ENCODE results near the gene EMID1. TPM values are rescaled to one million over a fixed set of nuclear protein-coding genes. Genes with fewer than 3 reads are reported as not detected.
A peak's percentile ranks its signal among the peaks of the same experiment; 100 is the strongest.

EMID1 gene
- total and polyA plus RNA-seq, 10 donors: 18.5 to 90.3 (median 61.2) TPM

GRCh38 chr22:29224121-29224858 lies 18.6 kb downstream of the EMID1 start:
- Histone ChIP-seq H3K4me3 (no peak overlapping the region), H3K4me1 (peaks cover 15 to 60% (median 35%) of the 10 kb centered on the region in 6 donors), H3K27me3 (replicated peaks in 1 of 7) (peaks cover 0 to 12% (median 0%) of the 10 kb centered on the region in 7 donors), H3K27ac (peak overlapping the region; percentile 49 to 87 (median 86)), H3K36me3 (no peaks in the 10 kb centered on the region), H3K9me3 (no peaks in the 10 kb centered on the region)
- WGBS, 5 donors: 80 to 86% (median 83%) methylated on average over 13 to 19 of the region's 19 CpGs
- intact Hi-C loops (cut with DNase I; ENCODE audit: low total_unique reads): no loop called here
- DNase-seq: peak; percentile 67
- TF ChIP-seq POLR2A (IDR thresholded peaks at IDR 0.05) (no peak), CTCF (IDR thresholded peaks at IDR 0.05 in 8 of 11, conservative IDR thresholded peaks at IDR 0.05 in 3 of 11) (no peak), POLR2AphosphoS5 (IDR thresholded peaks at IDR 0.05) (peak in 2 of 3 donors; percentile 34 to 36)

- DNase-seq: peak; percentile 68
- peak overlapping the region; percentile 49 to 87 (median 86) for H3K27ac ChIP-seq
- WGBS, 5 donors: 78 to 92% (median 82%) methylated on average over 7 of the region's 7 CpGs; no CpG with 5 or more reads in 1 of the 5 donors
- peaks cover 0 to 12% (median 0%) of the 10 kb centered on the region in 7 donors for H3K27me3 ChIP-seq (replicated peaks in 1 of 7)
- H3K36me3 ChIP-seq: no peaks in the 10 kb centered on the region
- intact Hi-C loops (cut with DNase I; ENCODE audit: low total_unique reads): no loop called here
- no peak overlapping the region for H3K4me3 ChIP-seq
- no peaks in the 10 kb centered on the region for H3K9me3 ChIP-seq
- H3K4me1 ChIP-seq: peaks cover 15 to 53% (median 32%) of the 10 kb centered on the region in 6 donors
- TF ChIP-seq POLR2A (IDR thresholded peaks at IDR 0.05) (no peak), POLR2AphosphoS5 (IDR thresholded peaks at IDR 0.05) (no peak), CTCF (IDR thresholded peaks at IDR 0.05 in 8 of 11, conservative IDR thresholded peaks at IDR 0.05 in 3 of 11) (no peak)
Observed at GRCh38 chr22:29224859-29225410, 19.2 kb downstream of the EMID1 start.

- Histone ChIP-seq H3K4me1 (peaks cover 15 to 47% (median 29%) of the 10 kb centered on the region in 6 donors), H3K27ac (peak overlapping the region; percentile 63 to 87 (median 86)), H3K36me3 (no peaks in the 10 kb centered on the region), H3K9me3 (no peaks in the 10 kb centered on the region), H3K4me3 (no peak overlapping the region), H3K27me3 (replicated peaks in 1 of 7) (peaks cover 0 to 12% (median 0%) of the 10 kb centered on the region in 7 donors)
- 28 to 46% (median 40%) methylated on average over 14 to 16 of the region's 16 CpGs for WGBS, 5 donors
- TF ChIP-seq POLR2A (IDR thresholded peaks at IDR 0.05) (no peak), POLR2AphosphoS5 (IDR thresholded peaks at IDR 0.05) (peak; percentile 79 to 89 (median 86))
- DNase-seq: peak; percentile 86
- intact Hi-C loops (cut with DNase I; ENCODE audit: low total_unique reads): no loop called here
Observed at GRCh38 chr22:29225422-29226090, 19.9 kb downstream of the EMID1 start.

GRCh38 chr22:29226351-29226981 lies 20.8 kb downstream of the EMID1 start:
- Histone ChIP-seq H3K9me3 (no peaks in the 10 kb centered on the region), H3K36me3 (no peaks in the 10 kb centered on the region), H3K4me1 (peaks cover 15 to 52% (median 32%) of the 10 kb centered on the region in 6 donors), H3K27ac (peak overlapping the region; percentile 63 to 87 (median 86)), H3K4me3 (no peak overlapping the region), H3K27me3 (replicated peaks in 1 of 7) (peaks cover 0 to 12% (median 0%) of the 10 kb centered on the region in 7 donors)
- no peak for TF ChIP-seq POLR2A (IDR thresholded peaks at IDR 0.05)
- TF ChIP-seq POLR2AphosphoS5 (IDR thresholded peaks at IDR 0.05): no peak
- DNase-seq: peak; percentile 58
- intact Hi-C loops (cut with DNase I; ENCODE audit: low total_unique reads): no loop called here
- 77 to 94% (median 86%) methylated on average over 9 to 11 of the region's 11 CpGs for WGBS, 5 donors

All from spleen (tissue), 11 donors.